Panc1 (cell line): Measurements from ENCODE around the gene LHX1. TPM values are rescaled to one million over a fixed set of nuclear protein-coding genes. Genes with fewer than 3 reads are reported as not detected.

Source experiments
- ATAC-seq: fragments of 200-7000 bp; cut with Tn5 transposase; 2 replicates; pipeline ENCODE4 v1.9.1; 2020; ENCODE audit warnings: mild to moderate bottlenecking, moderate library complexity
- BruUV-seq: library from RNA; stranded (reverse); fragments of 400-500 nt; replicated peaks from 2 replicates; lab custom pipeline; 2021; lab: Mats Ljungman, UMichigan
- CTCF ChIA-PET: fragments of 300-600 bp; sonication (Branson Sonifier 250); formaldehyde crosslinking; loops from one replicate; lab custom pipeline; 2022; ENCODE audit warnings: antibody characterized with exemption; lab: Charles Lee
- POLR2A ChIA-PET: fragments of 300-600 bp; sonication (Branson Sonifier 250); formaldehyde crosslinking; loops from one replicate; lab custom pipeline; 2022; ENCODE audit warnings: antibody characterized with exemption; lab: Charles Lee
- DNase-seq: peaks from one replicate; pipeline ENCODE4 v3.0.0-alpha.2; 2010; ENCODE audit warnings: low read depth, low spot score
- H3K27ac ChIP-seq: 2 replicates; pipeline ENCODE4 v1.5.1; 2011; ENCODE audit warnings: mild to moderate bottlenecking, low read length, inconsistent platforms
- H3K27me3 ChIP-seq: fragments of 200-500 bp; sonication (Bioruptor generic); 2 replicates; pipeline ENCODE4 v1.6.0; 2014; ENCODE audit warnings: low read length, inconsistent platforms; ENCODE audit not compliant: control insufficient read depth, insufficient read depth
- H3K36me3 ChIP-seq: fragments of 200-500 bp; sonication (Bioruptor generic); 2 replicates; pipeline ENCODE4 v1.5.1; 2014; ENCODE audit warnings: inconsistent platforms, mild to moderate bottlenecking, low read length, moderate library complexity; ENCODE audit not compliant: control insufficient read depth, insufficient read depth
- H3K4me1 ChIP-seq: 2 replicates; pipeline ENCODE4 v1.5.1; 2011; ENCODE audit warnings: inconsistent platforms, mild to moderate bottlenecking, low read length, moderate library complexity; ENCODE audit not compliant: control insufficient read depth, insufficient read depth
- H3K4me3 ChIP-seq, 2 experiments: 2 replicates each; pipeline ENCODE4 v1.5.1; 2011 to 2012; ENCODE audit warnings: low read depth in 2 of 2, low read length in 2 of 2, mild to moderate bottlenecking in 2 of 2, inconsistent platforms in 1 of 2, moderate library complexity in 1 of 2
- H3K9me3 ChIP-seq: fragments of 200-500 bp; sonication (Bioruptor generic); 2 replicates; pipeline ENCODE4 v1.5.1; 2014; ENCODE audit warnings: low read depth, mild to moderate bottlenecking, inconsistent platforms, low read length, moderate library complexity; ENCODE audit not compliant: control insufficient read depth, insufficient read depth
- CTCF ChIP-seq: fragments of 450-650 bp; IDR thresholded peaks from 2 replicates; pipeline ENCODE4 v1.5.1; 2017; ENCODE audit warnings: mild to moderate bottlenecking
- POLR2AphosphoS5 ChIP-seq: IDR thresholded peaks from 2 replicates; pipeline ENCODE4 v1.6.1; 2012; ENCODE audit warnings: mild to moderate bottlenecking, low read depth, low read length, moderate library complexity
- SIN3A ChIP-seq: IDR thresholded peaks from 2 replicates; pipeline ENCODE4 v1.6.1; 2012; ENCODE audit warnings: low read depth, mild to moderate bottlenecking, low read length, moderate library complexity, borderline replicate concordance; ENCODE audit not compliant: insufficient read depth
- TCF7L2 ChIP-seq: IDR thresholded peaks from 2 replicates; pipeline ENCODE4 v1.6.1; 2011; ENCODE audit warnings: mild to moderate bottlenecking, low read depth, low read length, inconsistent platforms
- in situ Hi-C: cut with HindIII; loops from 2 replicates; pipeline ENCODE4 v1.10.0; 2016; ENCODE audit warnings: low sequenced_read_pairs, low pct_unique_long_range_greater_than_20kb
- intact Hi-C: fragments of 100-400 bp; cut with micrococcal nuclease; formaldehyde crosslinking; loops from one replicate; pipeline ENCODE4 v1.10.0; 2022; ENCODE audit not compliant: unreplicated experiment
- total RNA-seq: library from RNA; stranded (reverse); gene quantifications from one replicate; pipeline ENCODE4 v1.2.1, GENCODE V29; 2021; ENCODE audit not compliant: unreplicated experiment
- TF ChIP-seq, protein P1 (sequence below), 2 experiments: IDR thresholded peaks; 2 replicates each; pipeline ENCODE4 v1.6.1; 2011 to 2012; ENCODE audit warnings: low read depth in 2 of 2, control low read depth in 1 of 2, low read length in 1 of 2, mild to moderate bottlenecking in 1 of 2, moderate library complexity in 1 of 2; ENCODE audit not compliant: insufficient read depth in 1 of 2

The LHX1 gene
- total RNA-seq, 1 experiment from 2014 or later, result 8.6 TPM

GRCh38 chr17:36926226-36926625, 11.0 kb upstream of the LHX1 start:
- no peak for DNase-seq
- ChIA-PET CTCF (interaction anchor here (0.7 kb wide), 1 partner anchor 61 kb away, joined by 5 read pairs; no protein-coding TSS in a partner anchor), POLR2A (no interaction called here)
- no TSS peak for BruUV-seq
- no peaks in the 10 kb centered on the region for H3K9me3 ChIP-seq
- H3K4me3 ChIP-seq, result no peak overlapping the region
- ATAC-seq, result no peak
- in situ Hi-C loops, result no loop called here
- TF ChIP-seq POLR2AphosphoS5, result no peak
- no peak for TF ChIP-seq SIN3A
- TF ChIP-seq, protein P1, sequence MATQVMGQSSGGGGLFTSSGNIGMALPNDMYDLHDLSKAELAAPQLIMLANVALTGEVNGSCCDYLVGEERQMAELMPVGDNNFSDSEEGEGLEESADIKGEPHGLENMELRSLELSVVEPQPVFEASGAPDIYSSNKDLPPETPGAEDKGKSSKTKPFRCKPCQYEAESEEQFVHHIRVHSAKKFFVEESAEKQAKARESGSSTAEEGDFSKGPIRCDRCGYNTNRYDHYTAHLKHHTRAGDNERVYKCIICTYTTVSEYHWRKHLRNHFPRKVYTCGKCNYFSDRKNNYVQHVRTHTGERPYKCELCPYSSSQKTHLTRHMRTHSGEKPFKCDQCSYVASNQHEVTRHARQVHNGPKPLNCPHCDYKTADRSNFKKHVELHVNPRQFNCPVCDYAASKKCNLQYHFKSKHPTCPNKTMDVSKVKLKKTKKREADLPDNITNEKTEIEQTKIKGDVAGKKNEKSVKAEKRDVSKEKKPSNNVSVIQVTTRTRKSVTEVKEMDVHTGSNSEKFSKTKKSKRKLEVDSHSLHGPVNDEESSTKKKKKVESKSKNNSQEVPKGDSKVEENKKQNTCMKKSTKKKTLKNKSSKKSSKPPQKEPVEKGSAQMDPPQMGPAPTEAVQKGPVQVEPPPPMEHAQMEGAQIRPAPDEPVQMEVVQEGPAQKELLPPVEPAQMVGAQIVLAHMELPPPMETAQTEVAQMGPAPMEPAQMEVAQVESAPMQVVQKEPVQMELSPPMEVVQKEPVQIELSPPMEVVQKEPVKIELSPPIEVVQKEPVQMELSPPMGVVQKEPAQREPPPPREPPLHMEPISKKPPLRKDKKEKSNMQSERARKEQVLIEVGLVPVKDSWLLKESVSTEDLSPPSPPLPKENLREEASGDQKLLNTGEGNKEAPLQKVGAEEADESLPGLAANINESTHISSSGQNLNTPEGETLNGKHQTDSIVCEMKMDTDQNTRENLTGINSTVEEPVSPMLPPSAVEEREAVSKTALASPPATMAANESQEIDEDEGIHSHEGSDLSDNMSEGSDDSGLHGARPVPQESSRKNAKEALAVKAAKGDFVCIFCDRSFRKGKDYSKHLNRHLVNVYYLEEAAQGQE (IDR thresholded peaks at IDR 0.05; ENCODE audit: insufficient read depth in 1 of 2, low read depth in 2 of 2, low read length in 1 of 2), result no peak
- TF ChIP-seq TCF7L2, result no peak
- no peak overlapping the region for H3K27ac ChIP-seq
- peaks cover 34% of the 10 kb centered on the region for H3K4me1 ChIP-seq
- no peaks in the 10 kb centered on the region for H3K27me3 ChIP-seq
- no peaks in the 10 kb centered on the region for H3K36me3 ChIP-seq
- intact Hi-C loops, result no loop called here

DNA sequence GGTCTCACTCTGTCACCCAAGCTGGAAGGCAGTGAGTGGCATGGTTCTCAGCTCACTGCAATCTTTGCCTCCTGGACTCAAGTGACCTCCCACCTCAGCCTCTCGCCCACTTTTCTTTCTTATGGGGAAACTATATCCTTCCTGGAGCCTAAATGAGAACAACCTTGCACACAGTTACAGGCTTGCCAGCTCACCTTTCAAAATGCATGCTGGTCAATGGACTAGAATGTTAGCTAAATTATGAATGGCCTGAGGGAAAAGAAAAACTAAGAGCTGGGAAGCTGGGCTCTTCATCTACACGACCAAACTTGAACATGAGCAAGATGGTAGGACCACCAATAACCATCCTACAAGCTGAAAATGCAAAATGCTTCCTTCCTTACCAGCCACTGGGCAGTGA, 10.6 kb upstream of the LHX1 start:
- ChIA-PET CTCF (interaction anchor here (0.7 kb wide), 1 partner anchor 61 kb away, joined by 5 read pairs; no protein-coding TSS in a partner anchor), POLR2A (no interaction called here)
- ATAC-seq (no peak), DNase-seq (no peak)
- Histone ChIP-seq H3K36me3 (no peaks in the 10 kb centered on the region), H3K27me3 (no peaks in the 10 kb centered on the region), H3K27ac (no peak overlapping the region), H3K4me3 (no peak overlapping the region), H3K9me3 (no peaks in the 10 kb centered on the region), H3K4me1 (peaks cover 32% of the 10 kb centered on the region)
- intact Hi-C loops (no loop called here), in situ Hi-C loops (no loop called here)
- no TSS peak for BruUV-seq
- TF ChIP-seq POLR2AphosphoS5 (no peak), SIN3A (no peak), TCF7L2 (no peak), CTCF (no peak)
- TF ChIP-seq, protein P1 (IDR thresholded peaks at IDR 0.05; ENCODE audit: insufficient read depth in 1 of 2, low read depth in 2 of 2, low read length in 1 of 2), result no peak
